DMS79 treated with DMSO at 0.1 percent for 48 hours (cell line): ENCODE data around the gene MCM3.

Experiments used
- DNase-seq: peaks from one replicate; lab custom pipeline; 2025; lab: John Stamatoyannopoulos, UW

The MCM3 gene

GRCh38 chr6:52301326-52301725, 16.8 kb upstream of the MCM3 start:
- DNase-seq: no peak

GRCh38 chr6:52300489-52300931, 16.0 kb upstream of the MCM3 start:
- DNase-seq: no peak

- DNase-seq: no peak
Measured at GRCh38 chr6:52299653-52300052, 15.1 kb upstream of the MCM3 start.

- peak; percentile 61 for DNase-seq
Measured at GRCh38 chr6:52297433-52297832, 12.9 kb upstream of the MCM3 start.

GRCh38 chr6:52293067-52293466, 8.5 kb upstream of the MCM3 start:
- peak; percentile 70 for DNase-seq

- DNase-seq: no peak
Measured at GRCh38 chr6:52288841-52289240, 4.3 kb upstream of the MCM3 start.

- no peak for DNase-seq
Measured at GRCh38 chr6:52288216-52288615, 3.7 kb upstream of the MCM3 start.

GRCh38 chr6:52286798-52287432, 2.4 kb upstream of the MCM3 start:
- DNase-seq: peak; percentile 50

- DNase-seq: peak; percentile 77
Measured at GRCh38 chr6:52285177-52286068, 881 bp upstream of the MCM3 start.

GRCh38 chr6:52284131-52284459, 447 bp downstream of the MCM3 start:
- DNase-seq: peak; percentile 51

- DNase-seq: no peak
Measured at GRCh38 chr6:52283111-52283510, 1.4 kb downstream of the MCM3 start.

GRCh38 chr6:52276130-52276529, 8.4 kb downstream of the MCM3 start:
- no peak for DNase-seq

- no peak for DNase-seq
Measured at GRCh38 chr6:52271852-52272460, 12.6 kb downstream of the MCM3 start.

GRCh38 chr6:52263709-52264540, 20.6 kb downstream of the MCM3 start:
- DNase-seq: peak; percentile 52

- DNase-seq: no peak
Measured at GRCh38 chr6:52262620-52263344, 21.8 kb downstream of the MCM3 start.

GRCh38 chr6:52261229-52261628, 23.3 kb downstream of the MCM3 start:
- DNase-seq: no peak

GRCh38 chr6:52260634-52261033, 23.9 kb downstream of the MCM3 start:
- DNase-seq: no peak

- no peak for DNase-seq
Measured at GRCh38 chr6:52255434-52255833, 29.1 kb downstream of the MCM3 start.

GRCh38 chr6:52254731-52255378, 29.7 kb downstream of the MCM3 start:
- no peak for DNase-seq

GRCh38 chr6:52253494-52253893, 31.0 kb downstream of the MCM3 start:
- no peak for DNase-seq

- DNase-seq: no peak
Measured at GRCh38 chr6:52251113-52251512, 33.4 kb downstream of the MCM3 start.
